Hepatocyte (in vitro differentiated cells): ENCODE results near the gene PRSS16.

Experiments
- EZH2 ChIP-seq: fragments of 200-600 bp; sonication (generic); IDR thresholded peaks from 2 replicates; pipeline ENCODE4 v1.6.1; 2016; ENCODE audit warnings: antibody characterized with exemption, mild to moderate bottlenecking, borderline replicate concordance
- TF ChIP-seq, protein P1 (sequence below): fragments of 200-600 bp; sonication (generic); IDR thresholded peaks from 2 replicates; pipeline ENCODE4 v1.5.1; 2016; ENCODE audit warnings: antibody characterized with exemption, mild to moderate bottlenecking; ENCODE audit not compliant: poor library complexity

DNA sequence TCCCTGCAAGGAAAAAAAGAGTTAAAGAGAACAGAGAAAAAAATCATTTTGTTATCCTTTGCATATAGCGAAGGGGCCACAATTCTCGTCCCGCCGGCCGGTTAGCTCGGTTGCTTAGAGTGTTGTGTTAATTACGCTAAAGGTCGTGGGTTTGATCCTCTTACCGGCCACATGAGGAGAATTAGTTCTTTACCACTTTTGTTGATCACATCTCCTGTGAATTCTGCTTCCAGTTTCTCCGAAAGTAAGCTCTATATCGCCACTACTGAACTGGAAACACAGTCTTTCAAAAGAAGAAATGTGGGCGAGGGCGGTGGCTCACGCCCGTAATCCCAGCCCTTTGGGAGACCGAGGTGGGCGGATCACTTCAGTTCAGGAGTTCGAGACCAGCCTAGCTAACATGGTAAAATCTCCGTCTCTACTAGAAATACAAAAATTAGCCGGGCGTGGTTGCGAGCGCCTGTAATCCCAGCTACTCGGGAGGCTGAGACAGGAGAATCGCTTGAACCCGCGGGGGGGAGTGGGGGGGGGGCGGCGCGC lies 13.4 kb downstream of the PRSS16 start:
- TF ChIP-seq, protein P1, sequence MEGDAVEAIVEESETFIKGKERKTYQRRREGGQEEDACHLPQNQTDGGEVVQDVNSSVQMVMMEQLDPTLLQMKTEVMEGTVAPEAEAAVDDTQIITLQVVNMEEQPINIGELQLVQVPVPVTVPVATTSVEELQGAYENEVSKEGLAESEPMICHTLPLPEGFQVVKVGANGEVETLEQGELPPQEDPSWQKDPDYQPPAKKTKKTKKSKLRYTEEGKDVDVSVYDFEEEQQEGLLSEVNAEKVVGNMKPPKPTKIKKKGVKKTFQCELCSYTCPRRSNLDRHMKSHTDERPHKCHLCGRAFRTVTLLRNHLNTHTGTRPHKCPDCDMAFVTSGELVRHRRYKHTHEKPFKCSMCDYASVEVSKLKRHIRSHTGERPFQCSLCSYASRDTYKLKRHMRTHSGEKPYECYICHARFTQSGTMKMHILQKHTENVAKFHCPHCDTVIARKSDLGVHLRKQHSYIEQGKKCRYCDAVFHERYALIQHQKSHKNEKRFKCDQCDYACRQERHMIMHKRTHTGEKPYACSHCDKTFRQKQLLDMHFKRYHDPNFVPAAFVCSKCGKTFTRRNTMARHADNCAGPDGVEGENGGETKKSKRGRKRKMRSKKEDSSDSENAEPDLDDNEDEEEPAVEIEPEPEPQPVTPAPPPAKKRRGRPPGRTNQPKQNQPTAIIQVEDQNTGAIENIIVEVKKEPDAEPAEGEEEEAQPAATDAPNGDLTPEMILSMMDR = no peak
- no peak for TF ChIP-seq EZH2
